Neuronal stem cell (in vitro differentiated cells): ENCODE results near the gene ZNF337.

ENCODE experiments used
- DNase-seq: peaks from one replicate; pipeline ENCODE4 v3.0.0-alpha.2; 2013; ENCODE audit warnings: low spot score
- H2AFZ ChIP-seq: one replicate; pipeline ENCODE4 v1.6.1; 2013; ENCODE audit warnings: mild to moderate bottlenecking, low read length, inconsistent platforms
- H2AK5ac ChIP-seq: 2 replicates; pipeline ENCODE4 v1.6.1; 2013; ENCODE audit warnings: low read depth, mild to moderate bottlenecking, inconsistent platforms, low read length, moderate library complexity, mixed read lengths
- H2BK120ac ChIP-seq: 2 replicates; pipeline ENCODE4 v1.6.1; 2013; ENCODE audit warnings: low read depth, mild to moderate bottlenecking, inconsistent platforms, low read length, moderate library complexity, mixed read lengths
- H2BK12ac ChIP-seq: one replicate; pipeline ENCODE4 v1.6.1; 2013; ENCODE audit warnings: low read length, inconsistent platforms
- H2BK15ac ChIP-seq: 2 replicates; pipeline ENCODE4 v1.6.1; 2013; ENCODE audit warnings: mild to moderate bottlenecking, low read length, inconsistent platforms, mixed read lengths
- H2BK5ac ChIP-seq: one replicate; pipeline ENCODE4 v1.6.1; 2013; ENCODE audit warnings: inconsistent platforms, mild to moderate bottlenecking, low read length, moderate library complexity
- H3K14ac ChIP-seq: one replicate; pipeline ENCODE4 v1.6.1; 2013; ENCODE audit warnings: low read length, inconsistent platforms
- H3K18ac ChIP-seq: 2 replicates; pipeline ENCODE4 v1.6.1; 2013; ENCODE audit warnings: low read length, inconsistent platforms
- H3K23ac ChIP-seq: 2 replicates; pipeline ENCODE4 v1.6.1; 2013; ENCODE audit warnings: low read depth, mild to moderate bottlenecking, mixed read lengths, low read length, inconsistent platforms; ENCODE audit not compliant: poor library complexity
- H3K27ac ChIP-seq: replicated peaks from 3 replicates; pipeline ENCODE4 v1.5.1; 2013; ENCODE audit warnings: low read length, inconsistent platforms
- H3K27me3 ChIP-seq, 3 experiments: 2 replicates each; pipeline ENCODE4 v1.6.1; 2013; ENCODE audit warnings: low read length in 3 of 3, mild to moderate bottlenecking in 2 of 3, inconsistent platforms in 1 of 3, low read depth in 1 of 3, mixed read lengths in 1 of 3, moderate library complexity in 1 of 3; ENCODE audit not compliant: control insufficient read depth in 3 of 3, insufficient read depth in 3 of 3
- H3K36me3 ChIP-seq, 2 donors: replicated peaks in 1 of 2; 2 replicates each; pipeline ENCODE4 v1.6.1; 2013; ENCODE audit warnings: low read length in 2 of 2; ENCODE audit not compliant: control insufficient read depth in 2 of 2, insufficient read depth in 2 of 2
- H3K4ac ChIP-seq: 2 replicates; pipeline ENCODE4 v1.6.1; 2013; ENCODE audit warnings: inconsistent platforms, mild to moderate bottlenecking, low read length, moderate library complexity
- H3K4me1 ChIP-seq, 2 donors: 1 replicate in 1 of 2; 2 replicates in 1 of 2; pipeline ENCODE4 v1.6.1; 2013; ENCODE audit warnings: low read length in 2 of 2, low read depth in 1 of 2; ENCODE audit not compliant: control insufficient read depth in 2 of 2, insufficient read depth in 1 of 2
- H3K4me2 ChIP-seq: one replicate; pipeline ENCODE4 v1.6.1; 2013; ENCODE audit warnings: mild to moderate bottlenecking, low read length, inconsistent platforms; ENCODE audit not compliant: insufficient read depth, poor library complexity, severe bottlenecking
- H3K4me3 ChIP-seq, 2 donors: 2 replicates each; pipeline ENCODE4 v1.5.1; 2013; ENCODE audit warnings: low read length in 2 of 2, mild to moderate bottlenecking in 2 of 2, inconsistent platforms in 1 of 2, moderate library complexity in 1 of 2
- H3K79me1 ChIP-seq: one replicate; pipeline ENCODE4 v1.6.1; 2013; ENCODE audit warnings: low read depth, mild to moderate bottlenecking, inconsistent platforms, low read length, moderate library complexity
- H3K9ac ChIP-seq: one replicate; pipeline ENCODE4 v1.6.1; 2013; ENCODE audit warnings: mild to moderate bottlenecking, low read depth, low read length, inconsistent platforms; ENCODE audit not compliant: poor library complexity
- H3K9me3 ChIP-seq, 2 donors: replicated peaks in 1 of 2; 2 replicates each; pipeline versions ENCODE3 to v1.6.1; 2013; ENCODE audit warnings: low read length in 2 of 2, mild to moderate bottlenecking in 2 of 2, inconsistent platforms in 1 of 2, low read depth in 1 of 2, mixed read lengths in 1 of 2, moderate library complexity in 1 of 2; ENCODE audit not compliant: control insufficient read depth in 2 of 2, insufficient read depth in 1 of 2
- H4K8ac ChIP-seq: one replicate; pipeline ENCODE4 v1.6.1; 2013; ENCODE audit warnings: low read depth, mild to moderate bottlenecking, inconsistent platforms, low read length, moderate library complexity
- H4K91ac ChIP-seq: one replicate; pipeline ENCODE4 v1.6.1; 2013; ENCODE audit warnings: low read length, low read depth, mild to moderate bottlenecking, inconsistent platforms; ENCODE audit not compliant: poor library complexity
- WGBS, 2 donors: extraction: QIAGEN DNeasy Blood & Tissue Kit; methylation state at CpG; one replicate each; pipeline ENCODE4 v1.1.7; 2013; ENCODE audit warnings: missing lambda C conversion rate in 2 of 2, mixed read lengths in 1 of 2; ENCODE audit not compliant: insufficient read length in 2 of 2, insufficient replicate concordance in 1 of 2; ENCODE audit errors: extremely low coverage in 2 of 2; 5-methylcytosine and 5-hydroxymethylcytosine counted together

ZNF337 gene

GRCh38 chr20:25676164-25676809, 20.4 kb downstream of the ZNF337 start:
- no peaks in the 10 kb centered on the region for H3K79me1 ChIP-seq
- H3K27ac ChIP-seq, result no peak overlapping the region
- no peak overlapping the region for H2BK15ac ChIP-seq
- no peaks in the 10 kb centered on the region for H3K4me1 ChIP-seq
- H4K91ac ChIP-seq, result no peak overlapping the region
- DNase-seq, result no peak
- no peak overlapping the region for H2BK12ac ChIP-seq
- no peak overlapping the region for H3K4me3 ChIP-seq
- no peak overlapping the region for H3K23ac ChIP-seq
- no peak overlapping the region for H2AFZ ChIP-seq
- H4K8ac ChIP-seq, result no peak overlapping the region
- H2AK5ac ChIP-seq, result no peak overlapping the region
- H3K14ac ChIP-seq, result no peak overlapping the region
- H3K18ac ChIP-seq, result no peak overlapping the region
- H3K9ac ChIP-seq, result no peak overlapping the region
- H3K9me3 ChIP-seq, result peaks cover 0 to 3% of the 10 kb centered on the region in 2 donors
- no peak overlapping the region for H2BK120ac ChIP-seq
- no peak overlapping the region for H2BK5ac ChIP-seq
- no peaks in the 10 kb centered on the region for H3K27me3 ChIP-seq
- H3K4ac ChIP-seq, result no peak overlapping the region
- no CpG with 5 or more reads among the region's 10 CpGs for WGBS, 2 donors
- peaks cover 38 to 89% of the 10 kb centered on the region in 2 donors for H3K36me3 ChIP-seq
- no peak overlapping the region for H3K4me2 ChIP-seq

GRCh38 chr20:25675161-25675560, 21.5 kb downstream of the ZNF337 start:
- no peak overlapping the region for H3K18ac ChIP-seq
- H3K4me1 ChIP-seq, result no peaks in the 10 kb centered on the region
- no CpG with 5 or more reads among the region's 6 CpGs for WGBS, 2 donors
- H4K8ac ChIP-seq, result no peak overlapping the region
- no peak overlapping the region for H2BK12ac ChIP-seq
- H3K14ac ChIP-seq, result no peak overlapping the region
- H3K27me3 ChIP-seq, result no peaks in the 10 kb centered on the region
- H3K36me3 ChIP-seq, result peaks cover 36 to 78% of the 10 kb centered on the region in 2 donors
- H2BK15ac ChIP-seq, result no peak overlapping the region
- H3K4ac ChIP-seq, result no peak overlapping the region
- H2AK5ac ChIP-seq, result no peak overlapping the region
- no peak overlapping the region for H3K4me3 ChIP-seq
- no peak overlapping the region for H2BK120ac ChIP-seq
- no peak overlapping the region for H3K4me2 ChIP-seq
- no peak overlapping the region for H3K27ac ChIP-seq
- H4K91ac ChIP-seq, result no peak overlapping the region
- H2AFZ ChIP-seq, result no peak overlapping the region
- H3K9ac ChIP-seq, result no peak overlapping the region
- no peaks in the 10 kb centered on the region for H3K79me1 ChIP-seq
- no peak overlapping the region for H2BK5ac ChIP-seq
- no peak for DNase-seq
- H3K9me3 ChIP-seq, result peaks cover 0 to 3% of the 10 kb centered on the region in 2 donors
- no peak overlapping the region for H3K23ac ChIP-seq

GRCh38 chr20:25672659-25673235, 23.9 kb downstream of the ZNF337 start:
- no peak overlapping the region for H3K4me2 ChIP-seq
- H3K4me1 ChIP-seq, result no peaks in the 10 kb centered on the region
- H3K36me3 ChIP-seq, result peaks cover 36 to 54% of the 10 kb centered on the region in 2 donors

GRCh38 chr20:25669826-25670422, 26.7 kb downstream of the ZNF337 start:
- WGBS, 2 donors, result no CpG with 5 or more reads among the region's 7 CpGs
- Histone ChIP-seq H4K8ac (no peak overlapping the region), H2AFZ (no peak overlapping the region), H3K14ac (no peak overlapping the region), H3K23ac (no peak overlapping the region), H2AK5ac (no peak overlapping the region), H3K4me1 (no peaks in the 10 kb centered on the region), H3K4me2 (no peak overlapping the region), H3K27ac (no peak overlapping the region), H3K36me3 (peaks cover 18 to 25% of the 10 kb centered on the region in 2 donors), H3K79me1 (no peaks in the 10 kb centered on the region), H2BK12ac (no peak overlapping the region), H3K9me3 (peaks cover 0 to 3% of the 10 kb centered on the region in 2 donors), H3K18ac (no peak overlapping the region), H3K9ac (no peak overlapping the region), H3K4ac (no peak overlapping the region), H2BK120ac (no peak overlapping the region), H2BK15ac (no peak overlapping the region), H3K4me3 (no peak overlapping the region), H2BK5ac (no peak overlapping the region), H3K27me3 (no peaks in the 10 kb centered on the region), H4K91ac (no peak overlapping the region)
- DNase-seq, result no peak

More at GRCh38 chr20:25672659-25673235, 23.9 kb downstream of the ZNF337 start:
- no peak overlapping the region for H3K14ac ChIP-seq
- H2BK12ac ChIP-seq, result no peak overlapping the region
- H3K27ac ChIP-seq, result no peak overlapping the region
- no peak overlapping the region for H2BK5ac ChIP-seq
- H3K4me3 ChIP-seq, result no peak overlapping the region
- no peak overlapping the region for H2AFZ ChIP-seq
- no peak for DNase-seq
- H2BK15ac ChIP-seq, result no peak overlapping the region
- no peaks in the 10 kb centered on the region for H3K27me3 ChIP-seq
- H3K4ac ChIP-seq, result no peak overlapping the region
- H4K91ac ChIP-seq, result no peak overlapping the region
- no peak overlapping the region for H3K9ac ChIP-seq
- H3K18ac ChIP-seq, result no peak overlapping the region
- H4K8ac ChIP-seq, result no peak overlapping the region
- H3K23ac ChIP-seq, result no peak overlapping the region
- H3K9me3 ChIP-seq, result peaks cover 0 to 3% of the 10 kb centered on the region in 2 donors
- no peaks in the 10 kb centered on the region for H3K79me1 ChIP-seq
- no CpG with 5 or more reads among the region's 4 CpGs for WGBS, 2 donors
- H2AK5ac ChIP-seq, result no peak overlapping the region
- H2BK120ac ChIP-seq, result no peak overlapping the region
